ENCODE data around the gene FSIP1.

FSIP1 gene

GRCh38 chr15:39736412-39737195 is 46.0 kb downstream of the FSIP1 start:
- Histone ChIP-seq H3K79me2 (ENCODE audit: control insufficient read depth, insufficient read depth, low read length, poor library complexity) (no peaks in the 10 kb centered on the region), H3K23ac (ENCODE audit: low read length) (no peak overlapping the region), H2BK12ac (ENCODE audit: low read length) (no peak overlapping the region), H2BK120ac (ENCODE audit: insufficient read depth, low read length, poor library complexity) (no peak overlapping the region), H4K8ac (ENCODE audit: low read depth, low read length) (no peak overlapping the region), H3K4ac (ENCODE audit: low read depth, low read length) (no peak overlapping the region), H3K9ac (ENCODE audit: low read length) (no peak overlapping the region), H3K27ac (ENCODE audit: low read depth, low read length) (no peak overlapping the region), H4K12ac (ENCODE audit: low read depth, low read length) (no peak overlapping the region), H3K4me1 (ENCODE audit: control insufficient read depth in 1 of 2, insufficient read depth in 2 of 2, low read length in 2 of 2) (no peaks in the 10 kb centered on the region), H3K4me2 (ENCODE audit: low read length) (no peak overlapping the region), H4K91ac (ENCODE audit: low read depth, low read length) (no peak overlapping the region), H2BK5ac (ENCODE audit: low read depth, low read length, poor library complexity) (no peak overlapping the region), H3K14ac (ENCODE audit: low read length) (no peak overlapping the region), H3K36me3 (ENCODE audit: control insufficient read depth in 1 of 2, insufficient read depth in 2 of 2, low read length in 2 of 2) (no peaks in the 10 kb centered on the region), H3K27me3 (ENCODE audit: insufficient read depth, low read length) (no peaks in the 10 kb centered on the region), H3K18ac (ENCODE audit: low read length) (no peak overlapping the region), H3K79me1 (ENCODE audit: low read length) (no peaks in the 10 kb centered on the region), H3K4me3 (ENCODE audit: low read depth, low read length) (no peak overlapping the region), H2AK5ac (ENCODE audit: low read length) (no peak overlapping the region), H2AFZ (ENCODE audit: insufficient read depth, low read length, poor library complexity) (no peak overlapping the region), H3K9me3 (ENCODE audit: insufficient read depth, low read depth, low read length) (no peaks in the 10 kb centered on the region)
- WGBS (ENCODE audit: extremely low coverage, insufficient coverage, insufficient read length) = no CpG with 5 or more reads among the region's 6 CpGs
- DNase-seq = no peak

- no CpG with 5 or more reads among the region's 4 CpGs for WGBS (ENCODE audit: extremely low coverage, insufficient coverage, insufficient read length)
Measured at GRCh38 chr15:39735120-39735717, 47.4 kb downstream of the FSIP1 start.

GRCh38 chr15:39731266-39731665 is 51.4 kb downstream of the FSIP1 start:
- H3K27ac ChIP-seq (ENCODE audit: low read depth, low read length) = no peak overlapping the region
- H3K79me1 ChIP-seq (ENCODE audit: low read length) = no peaks in the 10 kb centered on the region
- no peaks in the 10 kb centered on the region for H3K79me2 ChIP-seq (ENCODE audit: control insufficient read depth, insufficient read depth, low read length, poor library complexity)
- no peak overlapping the region for H3K4me3 ChIP-seq (ENCODE audit: low read depth, low read length)
- H4K91ac ChIP-seq (ENCODE audit: low read depth, low read length) = no peak overlapping the region
- no peaks in the 10 kb centered on the region for H3K27me3 ChIP-seq (ENCODE audit: insufficient read depth, low read length)
- no peak overlapping the region for H3K18ac ChIP-seq (ENCODE audit: low read length)
- no peak overlapping the region for H2BK5ac ChIP-seq (ENCODE audit: low read depth, low read length, poor library complexity)
- no CpG with 5 or more reads among the region's 3 CpGs for WGBS (ENCODE audit: extremely low coverage, insufficient coverage, insufficient read length)
- H3K4me1 ChIP-seq (ENCODE audit: control insufficient read depth in 1 of 2, insufficient read depth in 2 of 2, low read length in 2 of 2) = no peaks in the 10 kb centered on the region
- no peak overlapping the region for H3K4ac ChIP-seq (ENCODE audit: low read depth, low read length)
- no peak overlapping the region for H4K12ac ChIP-seq (ENCODE audit: low read depth, low read length)
- no peak overlapping the region for H3K23ac ChIP-seq (ENCODE audit: low read length)
- no peak overlapping the region for H3K14ac ChIP-seq (ENCODE audit: low read length)
- no peak overlapping the region for H3K9ac ChIP-seq (ENCODE audit: low read length)
- H2BK12ac ChIP-seq (ENCODE audit: low read length) = no peak overlapping the region
- H3K36me3 ChIP-seq (ENCODE audit: control insufficient read depth in 1 of 2, insufficient read depth in 2 of 2, low read length in 2 of 2) = no peaks in the 10 kb centered on the region
- no peak overlapping the region for H2BK120ac ChIP-seq (ENCODE audit: insufficient read depth, low read length, poor library complexity)
- no peak overlapping the region for H3K4me2 ChIP-seq (ENCODE audit: low read length)
- H2AK5ac ChIP-seq (ENCODE audit: low read length) = no peak overlapping the region
- H4K8ac ChIP-seq (ENCODE audit: low read depth, low read length) = no peak overlapping the region
- H2AFZ ChIP-seq (ENCODE audit: insufficient read depth, low read length, poor library complexity) = no peak overlapping the region
- DNase-seq = no peak
- no peaks in the 10 kb centered on the region for H3K9me3 ChIP-seq (ENCODE audit: insufficient read depth, low read depth, low read length)

More at GRCh38 chr15:39735120-39735717, 47.4 kb downstream of the FSIP1 start:
- Histone ChIP-seq H3K36me3 (ENCODE audit: control insufficient read depth in 1 of 2, insufficient read depth in 2 of 2, low read length in 2 of 2) (no peaks in the 10 kb centered on the region), H2AK5ac (ENCODE audit: low read length) (no peak overlapping the region), H2BK5ac (ENCODE audit: low read depth, low read length, poor library complexity) (no peak overlapping the region), H3K4me2 (ENCODE audit: low read length) (no peak overlapping the region), H3K27ac (ENCODE audit: low read depth, low read length) (no peak overlapping the region), H3K9ac (ENCODE audit: low read length) (no peak overlapping the region), H3K14ac (ENCODE audit: low read length) (no peak overlapping the region), H3K4ac (ENCODE audit: low read depth, low read length) (no peak overlapping the region), H3K23ac (ENCODE audit: low read length) (no peak overlapping the region), H3K79me2 (ENCODE audit: control insufficient read depth, insufficient read depth, low read length, poor library complexity) (no peaks in the 10 kb centered on the region), H4K8ac (ENCODE audit: low read depth, low read length) (no peak overlapping the region), H3K79me1 (ENCODE audit: low read length) (no peaks in the 10 kb centered on the region), H3K27me3 (ENCODE audit: insufficient read depth, low read length) (no peaks in the 10 kb centered on the region), H3K4me1 (ENCODE audit: control insufficient read depth in 1 of 2, insufficient read depth in 2 of 2, low read length in 2 of 2) (no peaks in the 10 kb centered on the region), H3K9me3 (ENCODE audit: insufficient read depth, low read depth, low read length) (no peaks in the 10 kb centered on the region), H4K91ac (ENCODE audit: low read depth, low read length) (no peak overlapping the region), H2AFZ (ENCODE audit: insufficient read depth, low read length, poor library complexity) (no peak overlapping the region), H3K18ac (ENCODE audit: low read length) (no peak overlapping the region), H2BK120ac (ENCODE audit: insufficient read depth, low read length, poor library complexity) (no peak overlapping the region), H3K4me3 (ENCODE audit: low read depth, low read length) (no peak overlapping the region), H4K12ac (ENCODE audit: low read depth, low read length) (no peak overlapping the region), H2BK12ac (ENCODE audit: low read length) (no peak overlapping the region)
- no peak for DNase-seq

- H3K79me2 ChIP-seq (ENCODE audit: control insufficient read depth, insufficient read depth, low read length, poor library complexity) = no peaks in the 10 kb centered on the region
- H3K18ac ChIP-seq (ENCODE audit: low read length) = no peak overlapping the region
- no peaks in the 10 kb centered on the region for H3K79me1 ChIP-seq (ENCODE audit: low read length)
- H3K27ac ChIP-seq (ENCODE audit: low read depth, low read length) = no peak overlapping the region
- H3K36me3 ChIP-seq (ENCODE audit: control insufficient read depth in 1 of 2, insufficient read depth in 2 of 2, low read length in 2 of 2) = no peaks in the 10 kb centered on the region
- no peak overlapping the region for H2BK5ac ChIP-seq (ENCODE audit: low read depth, low read length, poor library complexity)
- H3K9me3 ChIP-seq (ENCODE audit: insufficient read depth, low read depth, low read length) = no peaks in the 10 kb centered on the region
- no peak overlapping the region for H3K14ac ChIP-seq (ENCODE audit: low read length)
- H3K23ac ChIP-seq (ENCODE audit: low read length) = no peak overlapping the region
- H4K91ac ChIP-seq (ENCODE audit: low read depth, low read length) = peak overlapping the region; percentile 24
- H2AK5ac ChIP-seq (ENCODE audit: low read length) = no peak overlapping the region
- no peak overlapping the region for H4K12ac ChIP-seq (ENCODE audit: low read depth, low read length)
- H3K4me2 ChIP-seq (ENCODE audit: low read length) = no peak overlapping the region
- no peak overlapping the region for H3K9ac ChIP-seq (ENCODE audit: low read length)
- H2BK120ac ChIP-seq (ENCODE audit: insufficient read depth, low read length, poor library complexity) = no peak overlapping the region
- no peak overlapping the region for H2AFZ ChIP-seq (ENCODE audit: insufficient read depth, low read length, poor library complexity)
- no peak overlapping the region for H3K4ac ChIP-seq (ENCODE audit: low read depth, low read length)
- WGBS (ENCODE audit: extremely low coverage, insufficient coverage, insufficient read length) = no CpG with 5 or more reads among the region's 5 CpGs
- no peaks in the 10 kb centered on the region for H3K27me3 ChIP-seq (ENCODE audit: insufficient read depth, low read length)
- H4K8ac ChIP-seq (ENCODE audit: low read depth, low read length) = no peak overlapping the region
- no peak overlapping the region for H3K4me3 ChIP-seq (ENCODE audit: low read depth, low read length)
- no peak for DNase-seq
- no peaks in the 10 kb centered on the region for H3K4me1 ChIP-seq (ENCODE audit: control insufficient read depth in 1 of 2, insufficient read depth in 2 of 2, low read length in 2 of 2)
- H2BK12ac ChIP-seq (ENCODE audit: low read length) = no peak overlapping the region
Measured at GRCh38 chr15:39730552-39730951, 52.1 kb downstream of the FSIP1 start.
